Adrenal gland (tissue), 5 donors: ENCODE measurements around the gene CRB1.

Experiments used
- CTCF ChIP-seq, 6 experiments: fragments of 450-650 bp in 4 of 6; fragments of 200-600 bp in 2 of 6; sonication (generic) in 1 of 6; IDR thresholded peaks; 1 replicate in 5 of 6; 2 replicates in 1 of 6; pipeline versions ENCODE4 v1.5.1 to v1.8.0; 2016 to 2021; ENCODE audit warnings: antibody characterized with exemption in 6 of 6, mild to moderate bottlenecking in 2 of 6, moderate library complexity in 1 of 6
- POLR2A ChIP-seq, 2 donors: fragments of 450-650 bp; IDR thresholded peaks; one replicate each; pipeline ENCODE4 v1.6.1; 2017; ENCODE audit warnings: antibody characterized with exemption in 2 of 2, mild to moderate bottlenecking in 2 of 2, moderate library complexity in 1 of 2
- donor health status: DM: no; HTN: no; CAD: no.

- no peak for TF ChIP-seq POLR2A (IDR thresholded peaks at IDR 0.05)
- TF ChIP-seq CTCF (IDR thresholded peaks at IDR 0.05) = no peak
Observed at GRCh38 chr1:197441999-197442414, 174.0 kb downstream of the CRB1 start.
